NCI-H2227 (cell line): ENCODE data around the gene PRICKLE1.

ENCODE experiments used
- DNase-seq: peaks from one replicate; lab custom pipeline; 2025; ENCODE audit not compliant: unreplicated experiment; lab: John Stamatoyannopoulos, UW

The PRICKLE1 gene

DNA sequence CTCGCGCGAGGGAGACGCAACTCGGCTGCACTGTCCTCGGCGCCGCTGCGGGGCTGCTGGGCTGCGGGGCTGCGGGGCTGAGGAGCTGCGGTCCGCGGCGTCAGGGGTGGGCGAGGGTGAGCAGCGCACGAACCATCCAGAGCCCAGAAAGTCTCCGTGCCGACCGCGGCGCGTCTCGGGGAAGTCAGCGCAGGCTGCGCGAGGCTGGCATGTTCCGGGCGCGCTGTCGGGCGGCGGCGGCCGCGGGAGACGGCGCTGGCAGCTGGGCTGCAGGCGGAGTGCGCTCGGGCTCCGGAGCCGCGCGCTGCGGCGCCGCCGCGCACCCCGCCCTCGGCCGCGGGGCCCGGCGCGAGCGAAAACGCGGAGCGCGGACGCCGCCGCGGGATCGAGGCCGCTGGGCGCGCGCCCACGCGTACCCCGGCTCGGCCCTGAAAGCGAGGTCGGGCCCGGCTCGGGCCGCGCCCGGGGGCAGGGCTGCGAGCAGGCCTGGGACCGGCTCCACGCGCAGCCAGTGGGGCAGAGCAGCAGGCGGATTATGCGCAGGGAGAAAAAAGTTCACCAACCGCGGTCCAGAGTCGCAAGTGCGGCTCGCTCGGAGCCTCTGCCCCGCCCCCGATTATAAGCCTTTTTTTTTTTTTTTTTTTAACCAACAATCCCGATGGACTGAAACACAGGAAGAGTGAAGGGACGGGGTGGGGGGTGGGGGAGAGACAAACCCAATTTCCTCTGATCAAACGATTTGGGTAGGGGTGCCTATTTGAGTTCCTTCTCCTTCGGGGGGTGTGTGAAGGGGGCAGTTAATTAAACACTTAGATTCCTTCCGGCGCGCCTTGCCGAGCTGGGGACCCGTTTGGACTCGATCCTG lies at the start of gene PRICKLE1:
PRICKLE1 (minus strand) TSS at position 282 of the 865 bp plus-strand sequence. CDS start 117,230 bp downstream, outside the sequence.
- DNase-seq, result peak; percentile 65

DNA sequence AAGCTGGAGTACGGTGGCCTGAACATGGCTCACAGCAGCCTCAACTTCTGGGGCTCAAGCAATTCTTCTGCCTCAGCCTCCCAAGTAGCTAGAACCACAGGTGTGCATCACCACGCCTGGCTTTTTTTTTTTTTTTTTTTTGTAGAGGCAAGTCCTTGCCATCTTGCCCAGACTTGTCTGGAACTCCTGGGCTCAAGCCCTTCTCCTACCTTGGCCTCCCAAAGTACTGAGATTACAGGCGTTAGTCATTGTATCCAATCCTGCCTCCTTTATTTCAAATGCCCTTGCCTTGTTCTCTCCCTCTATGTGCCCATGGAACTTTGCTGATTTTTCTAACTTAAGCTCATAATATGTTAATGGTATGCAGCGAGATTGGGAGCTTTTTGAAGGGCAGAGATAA lies 49.2 kb upstream of the PRICKLE1 start:
- no peak for DNase-seq

DNA sequence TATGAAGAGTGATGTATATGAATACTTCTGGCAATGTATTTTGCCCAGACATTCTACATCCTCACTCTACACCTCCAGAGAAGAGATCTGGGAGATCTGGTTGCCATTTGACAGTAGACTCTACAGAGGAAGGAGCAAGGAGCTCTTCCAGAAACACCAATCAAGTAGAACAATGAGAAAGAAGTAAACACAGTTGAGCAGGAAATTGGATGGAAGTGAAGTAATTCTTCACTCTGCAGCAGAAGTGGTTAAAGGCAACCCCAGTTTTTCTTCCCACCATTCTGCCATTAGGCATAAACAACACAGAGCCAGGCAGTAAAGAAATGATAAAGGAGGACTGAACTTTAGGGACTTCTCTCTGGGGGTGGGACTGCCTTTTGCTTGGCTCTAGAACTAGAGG lies 48.5 kb upstream of the PRICKLE1 start:
- DNase-seq, result no peak

DNA sequence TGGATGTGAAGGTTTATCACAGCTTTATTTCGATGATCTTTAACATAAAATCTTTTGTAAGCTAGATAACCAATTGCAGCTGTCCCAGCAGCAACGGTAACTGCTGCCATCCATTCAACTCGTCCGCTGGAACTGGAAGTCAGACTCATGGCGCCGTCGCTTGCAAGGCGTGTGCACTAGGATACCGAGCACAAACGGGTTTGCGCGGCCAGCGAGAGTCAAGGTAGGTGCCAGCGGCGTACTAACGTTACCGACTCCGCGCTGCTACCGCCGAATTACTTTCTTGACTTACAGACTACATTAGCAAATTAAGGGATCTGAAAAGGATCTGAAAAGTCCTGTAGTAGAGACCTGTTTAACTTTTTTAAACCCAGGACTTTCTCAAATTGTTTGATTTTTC lies 47.4 kb upstream of the PRICKLE1 start:
- no peak for DNase-seq

DNA sequence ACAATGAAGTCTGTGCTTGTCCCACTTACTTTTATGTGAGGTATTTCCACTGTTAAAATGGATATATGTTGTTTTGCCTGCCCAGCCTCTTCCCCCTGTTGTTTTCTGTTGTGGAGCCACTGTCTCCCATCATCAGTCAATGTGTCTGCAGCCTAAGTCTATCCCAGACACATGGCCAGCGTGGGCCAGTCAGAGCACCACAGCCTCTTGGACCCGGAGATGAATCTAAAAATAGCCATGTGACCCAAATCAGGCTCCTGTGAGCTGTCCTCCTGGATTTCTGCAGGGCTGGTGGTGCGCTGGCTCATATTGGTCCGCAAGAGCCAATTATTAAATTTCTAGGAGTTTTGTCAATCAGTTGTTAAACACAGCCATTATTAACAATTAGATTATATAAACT lies 44.0 kb upstream of the PRICKLE1 start:
- DNase-seq, result no peak

DNA sequence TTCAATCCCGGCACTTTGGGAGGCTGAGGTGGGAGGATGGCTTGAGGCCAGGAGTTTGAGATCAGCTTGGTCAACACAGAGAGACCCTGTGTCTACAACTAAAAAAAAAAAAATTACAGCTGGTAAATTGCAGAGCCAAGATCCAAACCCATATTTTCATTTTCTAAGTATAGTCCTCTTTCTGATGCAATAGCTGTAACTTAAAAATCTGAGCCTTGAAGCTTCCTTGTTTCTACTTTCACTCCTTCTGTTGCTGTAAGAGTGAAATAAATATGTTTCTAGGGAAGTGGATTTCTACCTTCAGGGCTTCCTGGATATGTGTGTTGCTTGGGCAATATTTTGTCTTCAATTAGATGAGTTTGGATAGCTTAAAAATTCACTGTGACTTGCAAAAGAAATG lies 42.0 kb upstream of the PRICKLE1 start:
- DNase-seq, result no peak

DNA sequence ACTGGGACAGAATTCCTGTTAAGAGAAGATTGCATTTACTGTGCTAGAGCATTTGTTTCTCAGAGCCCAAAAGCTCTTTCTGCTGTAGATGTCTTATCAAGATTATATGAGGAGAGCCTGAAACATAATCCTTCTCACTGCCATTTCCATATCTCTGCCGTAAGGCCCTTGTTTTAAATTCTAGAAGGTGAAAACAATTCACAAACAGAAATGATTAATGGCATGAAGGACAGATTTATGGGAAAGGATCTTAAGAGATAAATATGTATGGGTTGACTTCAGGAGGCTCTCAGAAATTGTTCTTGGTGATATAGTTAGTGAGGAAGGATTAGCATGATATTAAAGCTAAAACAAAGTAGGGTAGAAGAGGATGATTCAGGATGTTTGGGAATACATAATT lies 40.8 kb upstream of the PRICKLE1 start:
- DNase-seq, result no peak

DNA sequence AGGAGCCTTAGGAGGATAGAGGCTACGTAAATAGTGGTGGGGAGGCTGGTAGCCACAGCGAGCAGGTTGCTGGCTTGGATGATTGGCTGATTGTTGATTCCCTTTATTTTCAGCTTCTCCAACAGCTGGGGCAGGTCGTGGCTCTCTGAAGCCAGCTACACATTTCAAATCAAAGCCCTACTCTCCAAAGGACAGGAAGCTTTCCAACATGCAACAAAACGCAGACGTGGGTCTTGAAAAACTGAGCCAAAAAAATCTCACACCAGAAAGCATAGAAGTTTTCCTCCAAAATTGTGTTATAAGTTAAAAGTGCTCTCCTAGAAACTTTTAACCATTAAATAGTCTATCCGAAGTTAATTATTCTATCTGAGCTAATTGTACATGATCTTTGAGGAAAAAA lies 37.6 kb upstream of the PRICKLE1 start:
- DNase-seq, result no peak

DNA sequence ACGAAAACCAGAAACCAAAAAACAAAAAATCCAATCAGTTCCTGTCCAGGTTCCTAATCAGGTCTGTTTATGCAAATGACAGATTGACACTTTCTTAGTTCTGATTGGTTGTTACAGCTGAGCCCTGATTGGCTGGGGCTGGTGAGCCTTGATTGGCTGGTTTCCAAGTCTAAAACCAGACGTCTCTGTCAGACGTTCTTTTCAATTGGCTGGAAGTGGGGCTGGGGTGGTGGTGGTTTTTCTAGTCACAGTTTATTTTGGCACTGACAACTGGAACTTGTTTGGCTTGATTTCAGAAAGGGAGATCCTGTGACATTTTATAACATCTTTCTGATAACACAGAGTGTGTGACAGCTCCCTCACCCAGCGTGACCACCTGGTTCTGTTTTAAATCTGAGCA lies 36.1 kb upstream of the PRICKLE1 start:
- DNase-seq, result no peak

DNA sequence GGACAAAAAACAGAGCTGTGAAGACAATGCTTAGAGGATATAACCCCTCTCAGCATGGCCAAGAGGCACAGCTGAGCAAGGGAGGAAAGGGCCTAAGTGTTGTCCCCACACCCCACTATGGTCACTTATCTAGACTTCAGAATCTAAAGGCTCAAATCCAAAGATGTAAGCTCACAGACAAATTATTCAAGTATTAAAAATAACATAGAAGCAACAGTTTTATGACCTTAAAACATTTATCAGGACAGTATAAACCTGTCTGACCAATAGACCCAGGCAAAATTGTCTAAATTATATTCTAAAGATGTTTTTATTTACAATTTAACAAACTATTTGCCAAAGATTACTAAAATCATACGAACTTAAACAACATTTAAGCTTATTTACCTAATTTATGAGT lies 28.1 kb upstream of the PRICKLE1 start:
- DNase-seq, result peak; percentile 0

DNA sequence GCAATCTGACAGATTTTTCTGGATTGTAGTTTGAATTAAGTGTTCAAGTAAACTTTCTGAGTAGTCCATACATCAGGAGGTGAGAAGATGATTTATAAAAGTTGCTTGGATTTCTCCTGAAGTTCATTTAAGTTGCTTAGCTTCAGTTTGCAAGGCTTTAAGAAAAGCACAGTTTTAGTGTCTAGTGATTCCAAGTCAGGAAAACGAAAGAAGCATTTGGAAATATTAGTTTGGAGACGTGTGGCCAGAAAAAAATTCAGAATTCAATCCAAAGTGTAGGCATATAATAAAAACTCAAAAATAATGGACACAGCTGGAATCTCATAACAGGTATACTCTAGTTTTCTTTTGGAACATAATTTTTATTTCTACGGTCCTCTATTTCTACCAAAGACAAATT lies 25.5 kb upstream of the PRICKLE1 start:
- DNase-seq, result no peak

DNA sequence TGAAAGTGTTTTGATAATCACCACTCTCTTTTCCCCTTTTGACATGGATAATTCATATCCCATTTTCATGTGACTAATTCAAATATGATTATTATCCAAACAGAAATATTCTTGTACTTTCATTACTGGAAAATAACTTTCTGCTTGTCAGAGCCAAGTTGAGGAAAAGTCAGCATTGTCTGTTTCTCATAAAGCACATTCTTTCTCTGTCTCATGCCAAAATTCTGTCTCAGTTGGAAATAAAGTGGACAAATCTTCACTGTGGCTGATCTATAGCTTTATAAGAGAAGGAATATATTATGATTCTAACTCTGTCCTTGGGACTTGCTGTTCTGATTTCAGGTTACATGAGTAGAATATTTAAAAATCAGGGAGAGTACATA lies 22.7 kb upstream of the PRICKLE1 start:
- DNase-seq, result no peak

DNA sequence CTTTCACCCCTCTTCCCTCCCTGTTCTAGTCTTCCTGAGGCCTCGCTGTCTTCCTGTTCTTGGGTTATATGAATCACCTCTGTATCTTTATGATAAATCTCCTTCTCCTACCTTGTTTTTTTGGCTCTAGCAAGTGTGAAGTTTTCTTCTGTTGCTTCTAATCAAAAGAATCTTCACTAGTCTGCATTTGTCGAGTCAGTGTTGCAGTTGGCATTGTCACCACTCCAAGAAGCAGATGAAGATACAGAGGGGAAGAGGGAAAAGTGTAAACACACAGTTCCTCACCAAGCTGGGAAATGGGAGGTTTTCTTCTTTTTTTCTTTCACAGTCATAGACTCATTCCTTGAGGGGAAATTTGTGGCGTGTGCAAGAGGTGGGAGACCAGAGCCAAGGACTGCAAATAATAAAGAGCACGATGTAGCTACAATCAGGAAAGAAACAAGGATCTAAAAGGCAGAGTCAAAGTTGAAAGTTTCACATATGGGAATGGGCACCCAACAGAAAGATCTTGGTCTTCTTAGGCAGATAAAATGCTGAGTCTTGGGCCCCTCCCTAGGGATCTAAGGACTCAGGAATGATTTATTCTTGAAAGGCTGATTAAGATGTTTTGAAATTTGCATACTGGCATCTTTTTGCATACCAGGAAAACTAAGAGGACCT lies 22.2 kb upstream of the PRICKLE1 start:
- DNase-seq, result no peak

DNA sequence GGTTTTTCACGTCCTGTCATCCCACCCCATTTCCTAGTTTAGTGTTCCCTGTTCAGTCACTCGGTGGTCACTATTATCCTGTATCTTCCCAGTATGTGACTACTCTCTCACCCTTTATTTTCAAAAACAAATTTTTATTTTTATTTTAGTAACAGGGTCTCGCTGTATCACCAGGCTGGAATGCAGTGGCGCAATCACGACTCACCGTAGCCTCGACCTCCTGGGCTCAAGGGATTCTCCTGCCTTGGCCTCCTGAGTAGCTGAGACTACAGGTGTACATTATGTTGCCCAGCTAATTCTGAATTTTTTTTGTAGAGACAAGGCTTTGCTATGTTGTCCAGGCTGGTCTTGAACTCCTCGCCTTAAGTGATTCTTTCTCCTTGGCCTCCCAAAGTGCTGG lies 20.1 kb upstream of the PRICKLE1 start:
- no peak for DNase-seq

DNA sequence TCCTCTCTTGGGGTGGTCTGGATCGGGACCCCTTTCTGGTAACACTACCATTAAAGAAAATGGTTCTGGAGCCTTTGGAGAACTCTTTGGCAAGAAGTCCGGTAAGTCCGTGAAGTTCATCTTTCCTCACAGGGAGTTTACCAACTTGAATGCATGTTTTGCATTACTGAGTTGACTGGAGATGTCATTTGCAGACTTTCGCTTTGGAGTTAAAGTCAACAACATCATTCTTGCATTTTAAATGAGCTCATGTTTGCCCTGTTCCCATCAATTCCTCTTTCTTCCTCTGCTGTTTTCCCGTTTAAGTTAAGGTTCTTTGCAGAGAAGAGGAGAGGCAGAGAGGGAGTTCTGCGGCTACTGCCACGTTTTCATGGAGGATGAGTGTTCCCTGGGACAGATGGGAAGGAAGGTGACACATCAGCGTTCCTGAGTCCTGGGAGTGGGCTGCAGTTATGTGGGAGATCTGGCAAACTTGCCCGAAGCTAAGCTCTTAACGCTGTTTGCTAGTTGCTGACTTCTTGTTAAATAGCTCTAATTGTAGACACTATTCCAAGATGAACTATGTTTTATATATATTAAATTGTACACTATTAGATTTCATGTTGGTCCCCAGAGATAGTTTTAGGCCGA lies 18.8 kb upstream of the PRICKLE1 start:
- DNase-seq, result no peak

DNA sequence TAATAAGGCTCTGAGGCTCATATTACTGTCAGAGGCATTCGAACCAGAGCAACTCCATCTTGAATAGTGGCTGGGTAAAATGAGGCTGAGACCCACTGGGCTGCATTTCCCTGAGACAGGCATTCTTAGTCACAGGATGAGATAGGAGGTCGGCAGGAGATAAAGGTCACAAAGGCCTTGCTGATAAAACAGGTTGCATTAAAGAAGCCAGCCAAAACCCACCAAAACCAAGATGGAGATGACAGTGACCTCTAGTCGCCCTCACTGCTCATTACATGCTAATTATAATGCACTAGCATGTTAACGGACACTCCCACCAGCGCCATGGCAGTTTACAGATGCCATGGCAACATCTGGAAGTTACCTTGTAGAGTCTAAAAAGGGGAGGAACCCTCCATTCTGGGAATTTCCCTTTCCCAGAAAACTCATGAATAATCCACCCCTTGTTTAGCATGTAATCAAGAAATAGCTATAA lies 18.1 kb upstream of the PRICKLE1 start:
- DNase-seq, result no peak

DNA sequence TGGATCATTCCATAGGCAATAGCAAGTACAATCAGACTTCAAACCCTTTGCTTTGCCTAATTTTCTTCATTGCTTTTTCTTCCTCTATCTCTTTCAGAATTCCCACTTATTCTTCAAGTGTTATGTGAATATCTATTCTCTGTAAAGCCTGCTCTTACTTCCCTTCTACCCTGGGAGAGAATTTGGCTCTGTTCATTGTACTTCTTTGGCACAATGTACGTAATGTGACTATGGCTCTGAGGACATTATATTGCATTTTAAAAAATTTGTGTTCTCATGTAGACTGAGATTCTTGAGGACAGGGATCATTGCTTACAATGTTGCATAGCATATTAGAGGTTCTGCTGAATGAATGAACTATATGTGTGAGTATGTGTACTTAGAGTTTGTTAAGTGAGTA lies 16.9 kb upstream of the PRICKLE1 start:
- no peak for DNase-seq

DNA sequence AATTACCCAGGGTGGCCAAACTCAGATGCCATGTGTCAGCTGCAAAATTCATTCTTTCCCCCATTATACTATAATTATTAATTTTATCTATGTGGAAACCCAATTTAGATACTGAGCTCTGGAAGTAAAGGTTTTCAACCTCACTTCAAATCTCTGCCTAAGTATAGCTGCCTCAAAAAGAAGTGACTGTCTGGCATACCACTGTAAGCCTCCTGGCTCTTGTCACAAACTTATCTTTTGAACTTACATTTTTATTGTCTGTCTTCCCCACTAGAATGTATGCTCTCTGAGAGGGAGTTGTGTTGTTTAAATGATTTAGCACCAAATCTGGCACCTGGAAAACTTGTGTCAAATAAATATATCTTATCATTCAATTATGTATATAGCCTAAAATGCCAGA lies 16.1 kb upstream of the PRICKLE1 start:
- DNase-seq, result no peak

DNA sequence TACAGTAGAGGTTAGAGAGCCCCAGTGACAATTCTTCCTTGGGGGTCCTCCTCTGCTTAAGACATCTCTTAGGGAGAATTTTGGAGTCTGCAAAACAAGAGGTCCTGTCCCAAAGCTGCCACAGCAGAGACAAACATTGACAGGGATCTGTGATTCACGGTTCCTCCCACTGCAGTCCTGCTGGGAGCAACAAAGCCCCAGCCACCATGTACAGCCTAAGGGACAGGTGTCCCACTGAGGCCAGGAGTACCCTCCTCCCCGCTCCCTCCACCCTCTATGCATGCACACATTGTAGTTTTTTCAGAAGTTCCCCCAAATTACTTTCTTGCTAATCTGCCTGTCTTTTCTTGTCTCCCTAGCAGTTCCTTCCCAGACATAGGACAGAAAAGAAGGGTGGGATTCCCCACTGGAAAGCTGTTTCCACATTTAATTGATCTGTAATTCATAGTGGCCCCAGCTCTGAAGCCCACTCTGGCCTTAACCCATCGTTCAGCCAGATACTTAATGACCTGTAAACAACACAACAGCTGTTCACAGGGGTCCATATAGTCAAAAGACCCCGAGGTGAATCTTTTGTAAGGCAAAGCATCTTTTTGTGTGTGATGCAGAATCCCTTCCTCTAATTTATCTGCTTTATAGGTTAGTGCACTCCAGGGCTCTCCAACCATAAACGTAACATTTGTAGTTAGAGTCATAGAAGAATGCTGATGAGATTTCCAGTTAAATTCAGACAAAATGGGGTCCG lies 13.9 kb upstream of the PRICKLE1 start:
- DNase-seq, result no peak

DNA sequence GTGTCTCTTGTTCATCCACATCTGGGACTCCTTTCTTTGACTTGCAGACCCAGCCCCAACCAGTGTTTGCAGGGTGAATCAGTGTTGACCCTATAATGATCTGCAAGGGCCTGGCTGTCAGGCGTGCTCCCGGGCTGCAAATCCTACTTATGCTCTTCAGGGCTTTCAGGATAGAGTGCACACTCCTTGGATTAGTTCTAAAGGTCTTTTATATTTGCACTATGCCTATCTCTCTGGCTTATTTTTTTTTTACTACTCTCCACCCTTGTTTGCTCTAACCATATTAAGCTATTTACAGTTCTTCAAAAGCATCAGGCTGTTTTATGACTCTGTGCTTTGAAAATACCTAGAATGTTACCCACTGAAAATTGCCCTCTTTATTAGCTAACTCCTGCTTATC lies 4.3 kb upstream of the PRICKLE1 start:
- DNase-seq, result no peak

DNA sequence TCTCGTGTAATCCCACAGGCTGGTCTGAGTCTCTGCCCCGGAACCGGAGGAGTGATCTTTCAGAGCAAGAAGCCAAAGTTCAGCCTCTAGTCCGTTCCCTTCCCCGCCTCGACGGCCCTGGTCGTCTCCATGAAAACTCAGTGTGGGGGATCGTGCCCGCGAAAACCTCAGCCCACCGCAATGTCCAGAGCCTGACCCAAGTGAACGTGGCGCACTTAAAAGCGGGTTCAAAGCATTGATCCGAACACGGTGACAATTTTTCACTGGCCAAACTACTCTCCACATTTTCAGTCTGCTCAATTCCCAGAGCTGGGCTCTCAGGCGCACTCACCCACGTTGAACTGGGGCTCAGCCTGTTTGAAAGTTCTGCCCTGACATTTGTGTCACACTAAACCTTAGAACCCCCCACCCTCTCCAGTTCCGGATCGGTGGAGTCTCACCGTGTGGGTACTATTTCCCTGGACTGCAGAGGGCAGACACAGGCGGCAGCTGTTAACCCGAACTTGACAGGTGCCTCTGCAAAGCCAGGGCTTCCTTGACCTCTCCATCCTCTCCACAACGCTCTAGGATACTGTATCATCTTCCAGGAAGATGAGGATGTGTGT lies 886 bp upstream of the PRICKLE1 start:
- DNase-seq, result no peak
